HG03045 (cell line): Measurements from ENCODE around the gene DLGAP5.
A peak's percentile ranks its signal among the peaks of the same experiment; 100 is the strongest.

Experiments used
- ATAC-seq: cut with Tn5 transposase; IDR thresholded peaks from one replicate; pipeline ENCODE4 v1.9.1; 2021; ENCODE audit warnings: mild to moderate bottlenecking, moderate library complexity; ENCODE audit not compliant: unreplicated experiment

The DLGAP5 gene

GRCh38 chr14:55131370-55132137 is 59.8 kb downstream of the DLGAP5 start:
- ATAC-seq: no peak

GRCh38 chr14:55130196-55130550 is 61.2 kb downstream of the DLGAP5 start:
- no peak for ATAC-seq

GRCh38 chr14:55129428-55130195 is 61.8 kb downstream of the DLGAP5 start:
- ATAC-seq: peak; percentile 64

GRCh38 chr14:55129086-55129427 is 62.3 kb downstream of the DLGAP5 start, which contains the start of gene LGALS3:
Gene LGALS3 (plus strand): TSS chr14:55129252. CDS start chr14:55137374, 8,122 bp downstream.
- ATAC-seq: peak; percentile 80

- ATAC-seq: no peak
Measured at GRCh38 chr14:55128386-55129085, 62.8 kb downstream of the DLGAP5 start.

DNA sequence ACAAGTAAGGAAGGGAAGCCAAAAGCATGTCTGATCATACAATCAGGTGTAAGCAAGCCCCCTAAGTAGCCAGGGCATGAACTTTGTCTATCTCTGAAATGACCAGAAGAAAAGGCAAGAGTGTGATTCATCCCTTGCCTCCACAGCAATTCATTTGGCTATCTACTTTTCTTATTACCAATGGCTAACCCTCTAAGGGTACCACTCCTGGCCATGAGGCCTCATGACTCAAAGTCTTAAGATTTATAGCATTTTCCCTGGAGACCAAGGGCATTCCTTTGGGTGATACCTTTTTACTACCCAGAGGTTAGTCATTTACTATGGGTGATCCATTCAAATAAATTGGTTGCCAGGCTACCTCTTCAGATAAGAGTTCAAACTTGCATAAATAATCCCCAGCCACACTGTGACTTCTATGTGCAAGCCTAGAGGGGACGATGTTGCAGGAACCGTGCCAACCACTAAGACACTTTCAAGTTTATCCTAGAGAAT is 63.9 kb downstream of the DLGAP5 start:
- ATAC-seq: no peak

- ATAC-seq: no peak
Measured at GRCh38 chr14:55126932-55127459, 64.4 kb downstream of the DLGAP5 start.

- ATAC-seq: no peak
Measured at GRCh38 chr14:55126034-55126433, 65.4 kb downstream of the DLGAP5 start.

DNA sequence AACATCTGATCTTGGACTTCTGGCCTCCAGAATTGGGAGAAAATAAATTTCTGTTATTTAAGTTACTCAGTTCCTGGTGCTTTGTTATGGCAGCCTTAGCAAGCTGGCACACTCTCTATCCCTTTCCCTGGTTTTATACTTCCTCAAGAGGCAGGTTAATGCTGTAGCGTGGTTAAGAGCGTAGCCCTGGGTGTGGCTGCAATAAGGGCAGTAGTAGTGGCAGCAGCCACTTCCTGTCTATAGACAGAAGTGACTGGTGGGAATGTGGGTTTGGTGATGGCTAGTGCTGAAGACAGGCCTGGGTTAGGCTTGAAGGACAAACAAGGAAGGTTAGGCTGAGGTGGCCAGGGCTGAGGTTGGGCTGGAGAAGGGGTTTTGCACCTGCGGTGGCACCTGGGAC is 66.0 kb downstream of the DLGAP5 start:
- ATAC-seq: no peak

DNA sequence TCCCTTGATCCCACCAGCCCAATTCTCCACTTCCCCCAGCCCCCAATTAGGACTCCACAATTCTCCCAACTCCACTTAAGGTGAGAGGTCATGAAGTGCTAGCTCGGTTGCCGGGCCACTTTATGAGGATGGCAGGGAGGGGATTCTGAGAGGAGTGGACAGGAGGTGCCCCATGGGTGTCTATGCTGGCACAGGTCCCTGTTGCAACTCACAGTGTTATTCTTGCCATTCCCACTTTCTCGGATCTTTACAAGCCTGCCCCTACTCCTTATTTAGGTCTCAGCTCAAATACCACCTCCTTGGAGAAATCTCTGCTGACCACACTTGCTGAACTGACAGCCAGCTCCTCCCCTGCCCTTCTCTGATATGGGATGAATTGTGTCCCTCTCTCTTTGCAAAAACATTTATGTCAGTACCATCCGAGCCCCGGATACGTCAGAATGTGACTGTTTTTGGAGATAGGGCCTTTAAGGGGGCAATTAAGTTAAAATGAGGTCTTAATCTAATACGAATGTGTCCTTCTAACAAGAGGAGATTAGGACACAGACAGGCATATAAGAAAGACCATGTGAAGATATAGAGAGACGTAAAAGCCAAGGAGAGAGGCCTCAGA is 66.5 kb downstream of the DLGAP5 start:
- ATAC-seq: no peak

- ATAC-seq: no peak
Measured at GRCh38 chr14:55123852-55124639, 67.3 kb downstream of the DLGAP5 start.

GRCh38 chr14:55123101-55123500 is 68.3 kb downstream of the DLGAP5 start:
- no peak for ATAC-seq

GRCh38 chr14:55122440-55122986 is 68.9 kb downstream of the DLGAP5 start:
- no peak for ATAC-seq

- no peak for ATAC-seq
Measured at GRCh38 chr14:55121628-55122439, 69.6 kb downstream of the DLGAP5 start.

DNA sequence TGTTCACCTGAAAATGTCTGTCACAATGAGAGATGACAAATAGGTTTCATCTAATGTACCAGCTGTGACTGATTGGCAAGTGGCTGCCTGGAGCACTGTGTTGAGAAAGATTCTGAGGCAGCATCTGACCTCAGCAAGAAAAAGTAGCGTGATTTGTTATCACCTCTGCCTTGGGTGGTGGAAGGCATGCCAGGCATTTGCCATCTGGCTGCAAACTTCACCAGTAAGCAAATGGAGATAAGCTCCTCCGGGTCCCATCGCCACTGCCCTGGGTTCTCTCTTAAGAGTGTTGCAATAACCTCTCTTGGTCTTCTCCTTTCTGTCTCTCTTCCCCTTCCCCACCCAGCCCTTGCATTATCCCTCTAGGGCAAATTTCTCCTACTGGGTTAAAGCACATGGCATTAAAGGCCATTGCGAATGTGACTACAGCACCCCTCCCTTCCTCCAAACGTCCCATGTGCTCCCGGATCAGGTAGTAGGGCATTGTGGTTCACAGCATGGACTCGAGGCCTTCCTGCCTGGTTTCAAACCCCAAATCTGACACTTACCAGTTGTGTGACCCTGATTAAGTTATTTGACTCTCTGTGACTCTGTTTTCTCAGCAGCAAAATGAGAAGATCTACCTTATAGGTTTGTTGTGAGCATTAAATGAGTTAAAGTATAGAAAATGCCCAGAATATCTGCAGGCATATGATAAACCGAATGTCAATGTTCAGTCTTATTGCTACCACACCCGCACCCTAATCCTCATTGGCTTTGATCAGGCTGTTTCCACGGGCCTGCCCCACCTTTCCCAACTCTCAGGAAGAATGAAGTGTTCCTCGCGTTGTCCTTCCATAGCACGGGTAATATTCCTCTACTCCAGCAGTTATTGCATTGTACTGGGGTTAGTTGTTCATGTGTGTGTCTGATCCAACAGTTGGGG is 70.6 kb downstream of the DLGAP5 start:
- ATAC-seq: no peak

DNA sequence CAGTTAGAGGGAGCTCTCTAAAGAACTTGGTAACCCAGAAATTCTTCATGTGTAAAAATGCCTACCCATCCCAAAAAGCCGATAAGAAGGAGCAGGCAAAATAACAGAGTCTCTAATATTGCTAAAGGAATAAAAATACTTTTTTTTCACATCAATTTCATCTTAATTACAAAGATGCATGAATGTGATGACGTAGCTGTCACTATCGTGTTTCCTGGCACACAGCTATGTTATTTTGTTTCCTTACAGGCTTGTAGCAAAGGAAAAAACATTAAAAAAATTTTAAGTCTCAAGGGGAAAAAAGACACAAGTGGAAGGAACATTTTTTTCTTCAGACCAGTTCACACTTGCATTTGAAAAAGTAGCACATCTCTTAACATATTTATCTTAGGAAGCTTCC is 72.6 kb downstream of the DLGAP5 start:
- no peak for ATAC-seq

- ATAC-seq: no peak
Measured at GRCh38 chr14:55117803-55118441, 73.5 kb downstream of the DLGAP5 start.
